Glomerular visceral epithelial cell (primary cell): Measurements from ENCODE around the gene SNAP91.
"Not testable (repeated sequence)": the region's sequence is repeated elsewhere in the genome, so short reads cannot be mapped to it uniquely, and the experiment has no call there.

Source experiments
- DNase-seq: peaks from one replicate; pipeline ENCODE4 v3.0.0-alpha.2; 2016; ENCODE audit errors: extremely low spot score

SNAP91 gene

DNA sequence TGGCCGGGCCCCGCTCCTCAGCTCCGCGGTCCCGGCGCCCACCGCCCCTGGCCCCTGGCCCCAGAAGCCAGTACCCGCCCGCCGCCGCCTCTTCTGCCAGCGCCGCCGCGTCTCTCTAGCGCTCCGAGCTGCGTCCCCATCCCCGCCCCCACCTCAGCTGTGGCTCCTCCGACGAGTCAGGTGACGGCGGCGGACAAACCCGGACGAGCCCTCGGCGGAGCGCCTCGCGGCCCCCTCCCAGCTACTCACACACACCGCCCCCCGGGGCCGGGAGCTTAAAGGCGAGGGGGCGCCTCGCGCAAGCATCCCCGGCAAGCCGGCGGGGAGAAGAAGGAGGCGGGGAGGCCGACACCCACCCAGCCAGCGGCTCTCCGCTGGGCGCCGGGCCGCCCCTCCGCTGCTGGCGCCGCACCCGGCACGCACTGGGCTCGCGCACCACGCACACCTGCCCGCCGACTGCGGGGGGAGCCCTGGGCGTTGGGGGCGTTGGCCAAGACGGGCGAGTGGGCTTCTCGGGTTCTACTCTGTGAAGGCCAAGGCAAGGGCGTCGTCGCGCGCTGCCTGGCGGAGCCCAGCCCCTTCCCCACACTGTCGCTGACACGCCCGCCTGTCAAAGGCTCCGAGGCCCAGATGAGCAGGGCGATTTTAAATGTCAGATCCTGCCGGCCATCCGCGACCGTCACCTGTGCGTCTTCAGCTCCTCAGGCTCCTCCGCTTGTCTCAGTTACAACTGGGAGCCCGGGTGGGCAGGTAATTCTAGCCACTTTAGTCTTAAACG, at the start of gene SNAP91:
Gene SNAP91, minus strand, starts transcription at position 132 of the 778 bp plus-strand sequence. CDS start 1,174 bp downstream, outside the sequence.
- no peak for DNase-seq

GRCh38 chr6:83758533-83758932, 49.6 kb upstream of the SNAP91 start:
- DNase-seq, result no peak

- DNase-seq, result no peak
Observed at GRCh38 chr6:83757021-83757420, 48.1 kb upstream of the SNAP91 start.

- no peak for DNase-seq
Observed at GRCh38 chr6:83756565-83756964, 47.7 kb upstream of the SNAP91 start.

- not testable (repeated sequence) for DNase-seq
Observed at GRCh38 chr6:83752375-83752774, 43.5 kb upstream of the SNAP91 start.

DNA sequence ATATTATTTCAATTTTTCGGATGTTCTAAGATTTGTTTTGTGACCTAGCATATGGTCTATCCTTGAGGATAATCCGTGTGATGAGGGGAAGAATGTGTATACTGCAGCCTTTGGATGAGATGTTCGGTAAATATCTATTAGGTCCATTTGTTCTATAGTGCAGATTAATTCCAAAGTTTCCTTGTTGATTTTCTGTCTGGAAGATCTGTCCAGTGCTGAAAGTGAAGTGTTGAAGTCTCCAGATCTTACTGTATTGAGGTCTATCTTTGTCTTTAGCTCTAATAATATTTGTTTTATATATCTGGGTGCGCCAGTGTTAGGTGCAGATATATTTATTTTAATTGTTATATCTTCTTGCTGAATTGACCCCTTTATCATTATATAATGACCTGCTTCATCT, 32.2 kb upstream of the SNAP91 start:
- no peak for DNase-seq

DNA sequence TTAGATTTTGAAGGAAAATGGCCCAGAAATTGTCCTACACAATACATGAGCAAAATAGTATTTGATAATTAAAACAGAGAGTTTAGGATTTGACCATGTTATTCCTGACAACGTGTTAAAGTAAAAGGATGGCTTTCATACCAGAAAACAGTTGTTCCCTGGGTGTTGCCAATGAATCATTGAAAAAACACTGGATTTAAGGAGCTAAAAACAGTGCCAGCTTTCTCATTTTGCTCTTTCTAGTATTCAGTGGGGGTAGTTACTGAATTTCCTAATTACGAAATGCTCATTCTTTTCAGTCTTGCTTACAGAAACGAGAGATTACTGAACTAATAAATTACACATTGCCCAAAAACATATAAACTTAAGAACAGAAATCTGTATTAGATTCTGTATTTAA, 26.6 kb upstream of the SNAP91 start:
- DNase-seq, result no peak

DNA sequence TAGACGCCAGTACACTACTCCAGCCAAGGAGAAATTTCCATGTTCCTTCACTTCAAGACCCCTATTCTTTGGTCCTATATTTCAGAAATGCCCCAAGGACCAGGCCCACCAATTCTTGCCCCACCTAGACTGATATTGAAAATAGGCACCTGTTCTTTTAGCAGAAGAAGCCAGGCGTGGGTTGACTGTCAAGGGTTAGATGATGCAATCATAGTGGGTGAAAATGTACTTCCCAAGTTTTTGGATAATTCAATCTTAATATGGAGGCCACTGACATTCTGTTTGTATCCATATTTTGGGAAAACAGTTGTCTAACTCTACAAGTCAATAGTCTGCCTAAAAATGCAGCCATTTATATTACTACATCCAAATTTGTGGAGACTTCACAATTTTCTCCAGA, 21.0 kb upstream of the SNAP91 start:
- DNase-seq, result no peak

DNA sequence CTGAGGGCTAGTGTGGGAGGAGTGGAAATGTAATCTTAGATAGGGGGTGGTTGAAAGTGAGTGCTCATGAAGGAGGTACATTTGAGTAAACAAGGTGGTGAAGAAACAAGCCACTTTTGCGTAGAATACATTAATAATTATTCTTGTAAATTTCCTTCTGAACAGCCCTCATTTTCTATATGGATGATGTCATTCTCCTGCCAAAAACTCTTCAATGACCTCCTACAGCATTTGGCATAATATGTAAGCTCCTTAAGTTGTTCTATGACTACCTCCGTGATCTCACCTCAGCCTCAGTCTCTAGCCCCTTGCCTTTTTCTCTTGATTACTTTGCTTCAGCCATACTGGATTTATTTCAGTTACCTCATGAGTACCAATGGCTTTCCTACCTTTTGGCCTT, 14.0 kb upstream of the SNAP91 start:
- DNase-seq, result no peak

DNA sequence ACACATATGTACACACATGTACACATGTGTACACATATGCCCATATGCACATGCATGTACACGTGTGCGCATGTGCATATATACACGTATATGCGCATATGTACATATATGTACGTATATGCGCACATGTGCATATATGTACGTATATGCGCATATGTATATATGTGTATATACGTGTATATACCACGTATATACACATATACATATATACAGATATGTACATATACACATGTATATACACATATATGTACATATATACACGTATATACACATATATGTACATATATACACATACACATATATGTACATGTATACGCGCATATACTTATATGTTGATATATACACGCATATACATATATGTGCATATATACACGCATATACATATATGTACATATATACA, 8.9 kb upstream of the SNAP91 start:
- no peak for DNase-seq

GRCh38 chr6:83711958-83712357, 3.1 kb upstream of the SNAP91 start:
- no peak for DNase-seq

DNA sequence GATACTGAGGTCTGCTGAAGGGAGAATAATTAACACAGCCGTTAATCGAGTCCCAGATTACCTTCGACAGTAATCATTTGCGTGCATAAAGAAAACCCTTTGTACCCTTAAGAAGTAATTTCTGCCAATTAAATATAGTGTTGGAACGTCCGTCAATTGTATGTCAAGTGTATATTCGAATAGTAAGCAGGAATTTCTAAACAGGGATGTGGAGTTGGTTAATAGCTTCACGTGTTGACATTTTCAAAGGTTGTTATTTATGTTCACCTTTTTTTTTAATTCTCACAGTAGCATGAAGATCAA, 798 bp upstream of the SNAP91 start:
- no peak for DNase-seq

- DNase-seq, result no peak
Observed at GRCh38 chr6:83708546-83708969, 343 bp downstream of the SNAP91 start.

DNA sequence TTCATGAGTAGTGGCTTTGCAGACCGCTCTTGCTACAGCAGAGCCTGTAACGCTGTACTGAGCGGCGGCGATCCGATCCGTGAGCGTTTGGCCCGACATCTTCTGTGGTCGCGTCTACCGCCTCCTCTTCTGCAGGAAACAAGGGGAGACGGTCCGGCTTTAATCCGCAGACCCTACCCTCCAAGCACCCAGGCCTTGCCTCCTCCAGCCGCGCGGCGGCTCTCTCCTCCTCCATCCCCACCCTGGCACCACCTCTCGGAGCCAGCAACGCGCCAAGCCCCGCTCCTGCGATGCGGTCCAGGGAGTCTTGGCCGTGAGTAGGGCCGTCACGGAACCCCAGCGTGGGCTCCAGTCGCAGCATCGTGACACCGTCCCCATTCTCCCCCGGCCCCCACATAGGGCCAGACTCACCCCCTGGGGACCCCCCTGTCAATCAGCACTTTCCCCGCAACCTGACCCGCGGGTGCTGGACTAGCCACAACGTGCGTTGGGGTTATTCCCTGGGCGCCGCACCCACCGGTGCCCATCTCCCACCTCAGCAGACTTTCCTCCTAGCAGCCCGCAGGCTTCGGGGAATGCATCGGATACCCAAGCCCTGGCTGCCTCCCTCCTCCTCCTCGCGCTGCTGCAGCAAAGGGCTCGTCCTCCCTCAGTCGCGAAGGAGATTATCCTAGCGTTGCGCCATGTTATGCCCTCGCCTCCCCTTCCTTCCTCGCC, 914 bp downstream of the SNAP91 start:
- peak; percentile 10 for DNase-seq

GRCh38 chr6:83702749-83703148, 6.2 kb downstream of the SNAP91 start:
- DNase-seq, result no peak

DNA sequence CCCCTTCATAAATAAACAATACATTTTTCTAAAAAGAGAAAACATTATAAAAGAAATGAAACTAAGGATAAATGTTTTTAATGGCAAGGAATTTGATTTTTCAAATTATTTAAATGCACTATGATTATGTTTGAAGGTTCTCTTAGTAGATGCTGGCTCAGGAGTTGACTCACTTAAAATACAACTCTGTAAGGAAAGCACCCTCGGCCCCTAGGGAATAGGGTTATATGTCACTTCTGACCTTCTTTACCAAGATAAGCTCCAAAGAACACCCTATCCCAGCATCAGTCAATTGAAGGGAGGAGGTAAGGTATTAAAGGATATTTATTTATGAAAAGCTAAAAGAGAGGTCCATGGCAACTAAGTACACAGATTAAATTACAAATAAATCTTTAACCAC, 6.8 kb downstream of the SNAP91 start:
- no peak for DNase-seq

DNA sequence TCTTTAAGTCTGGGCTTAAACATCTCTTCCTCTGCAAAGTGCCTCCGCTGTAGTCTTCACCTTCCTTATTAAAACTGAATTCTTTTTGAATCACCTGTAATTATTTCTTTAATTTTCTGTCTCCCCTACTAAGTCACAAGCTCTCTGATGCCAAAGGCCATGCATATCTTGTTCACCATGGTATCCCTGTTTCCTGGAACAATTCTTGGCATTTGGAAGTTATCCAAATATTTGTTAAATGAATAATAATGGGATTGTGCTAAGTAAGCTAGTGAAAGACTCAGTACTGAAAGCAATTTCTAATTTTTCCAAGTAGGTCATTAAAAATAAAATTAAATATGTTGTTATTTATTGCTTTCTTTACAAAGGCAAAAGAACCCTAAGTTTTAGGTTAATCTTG, 12.2 kb downstream of the SNAP91 start:
- DNase-seq, result no peak

GRCh38 chr6:83685481-83685880, 23.4 kb downstream of the SNAP91 start:
- no peak for DNase-seq

- DNase-seq, result no peak
Observed at GRCh38 chr6:83677791-83678190, 31.1 kb downstream of the SNAP91 start.

DNA sequence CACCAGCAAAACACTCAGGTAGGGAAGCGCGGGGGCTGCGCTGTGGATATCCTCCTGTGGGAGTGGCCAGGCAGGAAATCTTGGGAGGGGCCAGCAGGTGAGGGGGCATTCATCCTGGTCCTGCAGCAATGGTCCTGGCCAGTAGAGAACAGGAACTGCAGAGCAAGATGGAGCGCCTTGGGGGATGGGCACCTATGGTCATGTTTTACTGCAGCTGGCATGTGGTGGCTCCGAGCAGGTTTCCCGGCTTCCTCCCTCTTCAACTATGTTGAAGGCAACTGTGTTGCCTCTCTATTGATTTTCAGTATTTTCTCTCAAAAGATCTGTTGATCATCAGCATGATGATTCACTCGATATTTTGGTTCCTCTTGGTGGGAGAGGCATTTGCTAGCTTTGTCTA, 70.9 kb downstream of the SNAP91 start:
- no peak for DNase-seq

GRCh38 chr6:83636800-83637199, 72.1 kb downstream of the SNAP91 start:
- DNase-seq, result no peak

DNA sequence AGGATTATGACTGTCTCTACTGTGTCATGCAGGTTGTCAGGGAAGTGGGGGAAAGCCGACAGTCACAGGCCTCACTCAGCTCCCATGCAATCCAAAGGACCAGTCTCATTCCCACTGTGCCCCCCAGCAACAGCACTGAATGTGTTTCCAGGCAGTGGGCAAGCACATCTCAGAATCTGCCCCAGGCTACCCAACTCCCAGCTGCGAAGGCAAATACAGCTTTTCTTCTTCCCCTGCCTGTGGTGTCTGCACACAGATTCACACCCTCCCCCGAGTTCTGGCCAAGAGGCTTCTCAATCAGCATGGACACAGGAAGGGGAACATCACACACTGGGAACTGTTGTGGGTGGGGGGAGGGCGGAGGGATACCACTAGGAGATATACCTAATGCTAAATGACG, 75.3 kb downstream of the SNAP91 start:
- no peak for DNase-seq

DNA sequence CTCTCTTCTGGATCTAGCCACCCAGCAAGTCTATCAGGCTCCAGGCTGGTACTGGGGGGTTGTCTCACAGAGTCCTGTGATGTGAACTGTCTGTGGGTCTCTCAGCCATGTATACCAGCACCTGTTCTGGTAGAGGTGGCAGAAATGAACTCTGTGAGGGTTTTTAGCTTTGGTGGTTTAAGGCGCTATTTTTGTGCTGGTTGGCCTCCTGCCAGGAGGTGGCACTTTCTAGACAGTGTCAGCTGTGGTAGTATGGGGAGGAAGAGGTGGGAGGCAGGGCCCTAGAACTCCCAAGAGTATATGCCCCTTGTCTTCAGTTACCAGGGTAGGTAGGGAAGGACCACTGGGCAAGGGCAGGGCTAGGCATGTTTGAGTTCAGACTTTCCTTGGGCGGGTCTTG, 75.8 kb downstream of the SNAP91 start:
- DNase-seq, result no peak

DNA sequence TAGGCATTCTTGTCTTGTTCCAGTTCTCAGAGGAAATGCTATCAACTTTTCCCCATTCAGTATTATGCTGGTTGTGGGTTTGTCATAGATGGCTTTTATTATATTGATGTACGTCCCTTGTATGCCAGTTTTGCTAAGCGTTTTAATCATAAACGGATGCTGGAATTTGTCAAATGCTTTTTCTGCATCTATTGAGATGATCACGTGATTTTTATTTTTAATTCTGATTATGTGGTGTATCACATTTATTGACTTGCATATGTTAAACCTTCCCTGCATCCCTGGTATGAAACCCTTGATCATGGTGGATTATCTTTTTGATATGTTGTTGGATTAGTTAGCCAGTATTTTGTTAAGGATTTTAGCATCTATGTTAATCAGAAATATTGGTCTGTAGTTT, 79.0 kb downstream of the SNAP91 start:
- not testable (repeated sequence) for DNase-seq
